A549 (cell line): ENCODE measurements around the gene GPATCH8. TPM values are rescaled to one million over a fixed set of nuclear protein-coding genes. Genes with fewer than 3 reads are reported as not detected.
A peak's percentile ranks its signal among the peaks of the same experiment; 100 is the strongest.

Experiments
- ATAC-seq, 2 experiments: fragments of 200-7000 bp in 1 of 2; fragments of >200 bp in 1 of 2; cut with Nextera tagmentation in 1 of 2; cut with Tn5 transposase in 1 of 2; 3 replicates each; pipeline versions ENCODE4 v1.8.0 to v1.9.1; 2018 to 2020; ENCODE audit warnings: mild to moderate bottlenecking in 1 of 2, moderate library complexity in 1 of 2
- CTCF ChIA-PET: fragments of 300-600 bp; sonication (Branson Sonifier 250); formaldehyde crosslinking; extraction: SDS; loops from one replicate; lab custom pipeline; 2021; ENCODE audit warnings: antibody characterized with exemption, inconsistent platforms; lab: Yijun Ruan, JAX
- POLR2A ChIA-PET: fragments of 350-600 bp; formaldehyde crosslinking; extraction: SDS; loops from one replicate; lab custom pipeline; 2021; ENCODE audit warnings: antibody characterized with exemption, inconsistent platforms; lab: Yijun Ruan, JAX
- DNase-seq, 2 experiments: peaks; one replicate each; pipeline versions ENCODE4 v3.0.0 to v3.0.0-alpha.2; 2011 to 2016; ENCODE audit warnings: low read depth in 1 of 2, low spot score in 1 of 2
- FAIRE-seq: peaks from 2 replicates; lab custom pipeline; 2011; peaks lifted over from hg19 to GRCh38; lab: Jason Lieb, UNC
- H3K27ac ChIP-seq, 2 experiments: fragments of >200 bp; sonication (Bioruptor Twin); formaldehyde crosslinking; 3 replicates each; pipeline ENCODE4 v1.5.1; 2016 to 2017
- H3K4me1 ChIP-seq: fragments of >200 bp; sonication (Bioruptor Twin); formaldehyde crosslinking; 3 replicates; pipeline ENCODE4 v1.6.1; 2016
- H3K4me2 ChIP-seq: fragments of >200 bp; sonication (Bioruptor Twin); formaldehyde crosslinking; 3 replicates; pipeline ENCODE4 v1.6.1; 2016
- H3K4me3 ChIP-seq: fragments of >200 bp; sonication (Bioruptor Twin); formaldehyde crosslinking; 3 replicates; pipeline ENCODE4 v1.5.1; 2016
- H3K9me3 ChIP-seq: fragments of >200 bp; sonication (Bioruptor Twin); formaldehyde crosslinking; 3 replicates; pipeline ENCODE4 v1.6.1; 2016
- BHLHE40 ChIP-seq: IDR thresholded peaks from 2 replicates; pipeline ENCODE4 v1.6.1; 2012; ENCODE audit warnings: low read depth, low read length, inconsistent platforms
- CBX2 ChIP-seq: fragments of 200-600 bp; sonication (generic); IDR thresholded peaks from 2 replicates; pipeline ENCODE4 v1.6.1; 2016; ENCODE audit warnings: low read depth, mild to moderate bottlenecking, borderline replicate concordance
- CHD4 ChIP-seq: fragments of 200-600 bp; sonication (generic); IDR thresholded peaks from 2 replicates; pipeline ENCODE4 v1.6.1; 2016; ENCODE audit warnings: antibody characterized with exemption, mild to moderate bottlenecking, borderline replicate concordance
- ESRRA ChIP-seq: fragments of 150-350 bp; IDR thresholded peaks from 2 replicates; pipeline ENCODE4 v1.6.1; 2014; ENCODE audit warnings: mild to moderate bottlenecking, low read length, borderline replicate concordance
- FOSB ChIP-seq: fragments of 250-450 bp; sonication (Bioruptor Pico); IDR thresholded peaks from 2 replicates; pipeline ENCODE4 v1.5.0; 2020; ENCODE audit warnings: mild to moderate bottlenecking, moderate library complexity
- FOSL2 ChIP-seq, 2 experiments: fragments of 450-650 bp in 1 of 2; fragments of >200 bp in 1 of 2; sonication (Bioruptor Twin) in 1 of 2; formaldehyde crosslinking; IDR thresholded peaks; 2 replicates each; pipeline versions ENCODE4 v1.5.0 to v1.6.1; 2016 to 2020; ENCODE audit warnings: mild to moderate bottlenecking in 1 of 2, moderate library complexity in 1 of 2
- HDAC2 ChIP-seq: fragments of 200-600 bp; sonication (generic); IDR thresholded peaks from 2 replicates; pipeline ENCODE4 v1.6.1; 2016
- HEYL ChIP-seq: fragments of 250-450 bp; sonication (Bioruptor Pico); IDR thresholded peaks from 2 replicates; pipeline ENCODE4 v1.8.0; 2021; ENCODE audit warnings: mild to moderate bottlenecking, moderate library complexity
- HOXA7 ChIP-seq: fragments of 250-450 bp; sonication (Bioruptor Pico); IDR thresholded peaks from 2 replicates; pipeline ENCODE4 v1.5.0; 2020; ENCODE audit warnings: mild to moderate bottlenecking, moderate library complexity
- JUNB ChIP-seq: fragments of >200 bp; sonication (Bioruptor Twin); formaldehyde crosslinking; IDR thresholded peaks from 2 replicates; pipeline ENCODE4 v1.6.1; 2016
- KDM1A ChIP-seq: fragments of 200-600 bp; sonication (generic); IDR thresholded peaks from 2 replicates; pipeline ENCODE4 v1.6.1; 2016; ENCODE audit warnings: low read depth, mild to moderate bottlenecking
- KDM5A ChIP-seq: fragments of 200-600 bp; sonication (generic); IDR thresholded peaks from 2 replicates; pipeline ENCODE4 v1.6.1; 2016; ENCODE audit warnings: antibody characterized with exemption, mild to moderate bottlenecking
- MAFK ChIP-seq: fragments of 450-650 bp; IDR thresholded peaks from 2 replicates; pipeline ENCODE4 v1.6.1; 2014; ENCODE audit not compliant: partially characterized antibody
- MAZ ChIP-seq: fragments of 150-350 bp; IDR thresholded peaks from 2 replicates; pipeline ENCODE4 v1.6.1; 2014; ENCODE audit warnings: antibody characterized with exemption, low read depth, low read length, borderline replicate concordance
- NFE2L2 ChIP-seq: fragments of 150-350 bp; conservative IDR thresholded peaks from 2 replicates; pipeline ENCODE4 v1.6.1; 2014; ENCODE audit warnings: low read length
- NPAS2 ChIP-seq: fragments of 250-450 bp; sonication (Bioruptor Pico); IDR thresholded peaks from 2 replicates; pipeline ENCODE4 v1.8.0; 2022; ENCODE audit warnings: mild to moderate bottlenecking, moderate library complexity, borderline replicate concordance
- NR3C1 ChIP-seq: fragments of >200 bp; sonication (Bioruptor Twin); formaldehyde crosslinking; IDR thresholded peaks from 3 replicates; pipeline ENCODE4 v1.6.1; 2017
- POLR2AphosphoS2 ChIP-seq: conservative IDR thresholded peaks from 2 replicates; pipeline ENCODE4 v1.6.1; 2012; ENCODE audit warnings: low read length, improper control_type of control experiment, inconsistent platforms
- RARB ChIP-seq: fragments of 250-450 bp; sonication (Bioruptor Pico); IDR thresholded peaks from 2 replicates; pipeline ENCODE4 v1.8.0; 2021; ENCODE audit warnings: mild to moderate bottlenecking, moderate library complexity
- RCOR1 ChIP-seq: fragments of 150-350 bp; IDR thresholded peaks from 2 replicates; pipeline ENCODE4 v1.6.1; 2014; ENCODE audit warnings: antibody characterized with exemption, low read length, low read depth
- RFX5 ChIP-seq: fragments of 450-650 bp; IDR thresholded peaks from 2 replicates; pipeline ENCODE4 v1.7.1; 2014; ENCODE audit warnings: antibody characterized with exemption, mild to moderate bottlenecking, moderate library complexity
- RNF2 ChIP-seq: fragments of 200-600 bp; sonication (generic); IDR thresholded peaks from 2 replicates; pipeline ENCODE4 v1.6.1; 2016; ENCODE audit warnings: low read depth, mild to moderate bottlenecking, antibody characterized with exemption, moderate library complexity, borderline replicate concordance
- SREBF2 ChIP-seq: fragments of 450-650 bp; IDR thresholded peaks from 2 replicates; pipeline ENCODE4 v1.6.1; 2014; ENCODE audit warnings: mild to moderate bottlenecking, moderate library complexity
- ZSCAN20 ChIP-seq: fragments of 250-450 bp; sonication (Bioruptor Pico); IDR thresholded peaks from 2 replicates; pipeline ENCODE4 v1.8.0; 2022; ENCODE audit warnings: mild to moderate bottlenecking, moderate library complexity
- WGBS: methylation state at CpG from one replicate; pipeline ENCODE4 v1.1.6; 2017; ENCODE audit errors: missing lambda C conversion rate; 5-methylcytosine and 5-hydroxymethylcytosine counted together
- polyA plus RNA-seq, 4 experiments: library from polyadenylated mRNA; depleted of rRNA in 3 of 4; stranded (reverse); fragments of >200 nt; fragmentation: RNase III in 1 of 4; extraction: RNeasy Plus Mini Kit Qiagen cat#74134 plus additional on column Dnase treatment in 1 of 4; gene quantifications; 2 replicates in 3 of 4; 3 replicates in 1 of 4; pipeline ENCODE4 v1.2.3, GENCODE V29; 2011 to 2017
- TF ChIP-seq, protein P1 (sequence below): fragments of >200 bp; sonication (Bioruptor Twin); formaldehyde crosslinking; IDR thresholded peaks from 3 replicates; pipeline ENCODE4 v1.6.1; 2016
- TF ChIP-seq, protein P2 (sequence below): IDR thresholded peaks from 2 replicates; pipeline ENCODE4 v1.6.1; 2012
- TF ChIP-seq, protein P3 (sequence below): fragments of >200 bp; sonication (Bioruptor Twin); formaldehyde crosslinking; IDR thresholded peaks from 3 replicates; pipeline ENCODE4 v1.5.1; 2016

Gene GPATCH8
- polyA plus RNA-seq, 2 of the 4 experiments (the other 2 are of a cell fraction): 21.7 to 27.3 TPM

DNA sequence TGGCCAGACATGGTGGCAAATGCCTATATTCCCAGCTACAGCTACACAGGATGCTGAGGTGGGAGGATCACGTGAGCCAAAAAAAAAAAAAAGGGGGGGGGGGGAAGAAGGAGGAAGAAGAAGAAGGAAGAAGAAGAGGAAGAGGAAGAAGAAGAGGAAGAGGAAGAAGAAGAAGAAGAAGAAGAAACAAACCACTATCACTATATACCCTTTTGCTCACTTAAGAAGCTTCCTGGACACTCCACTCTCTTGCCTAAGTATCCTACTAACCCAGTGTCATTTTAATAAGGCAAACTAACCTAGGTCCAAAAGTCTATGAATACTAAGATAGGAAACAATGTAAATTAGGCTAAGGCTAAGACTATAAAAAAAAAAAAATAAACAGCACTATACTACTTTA is 54.8 kb downstream of the GPATCH8 start:
- ATAC-seq (no peak), DNase-seq (no peak), FAIRE-seq (no peak)
- ChIA-PET CTCF (interaction anchor here (0.6 to 1.5 kb wide), 4 partner anchors 10 to 86 kb away, joined by 3 read pairs; no protein-coding TSS in a partner anchor), POLR2A (no interaction called here)
- 92% methylated on average over 1 of the region's 1 CpG for WGBS
- peaks cover 20% of the 10 kb centered on the region for H3K4me1 ChIP-seq
- no peak overlapping the region for H3K27ac ChIP-seq
- no peaks in the 10 kb centered on the region for H3K9me3 ChIP-seq
- no peak overlapping the region for H3K4me3 ChIP-seq
- TF ChIP-seq CHD4 (no peak), POLR2AphosphoS2 (no peak), RCOR1 (no peak), HEYL (CRISPR knock-in tag) (no peak), MAZ (no peak), KDM1A (no peak), JUNB (no peak), BHLHE40 (no peak), HOXA7 (CRISPR knock-in tag) (no peak), SREBF2 (no peak), FOSB (CRISPR knock-in tag) (no peak), RFX5 (no peak), RARB (CRISPR knock-in tag) (no peak), ZSCAN20 (CRISPR knock-in tag) (no peak)
- TF ChIP-seq, protein P1, sequence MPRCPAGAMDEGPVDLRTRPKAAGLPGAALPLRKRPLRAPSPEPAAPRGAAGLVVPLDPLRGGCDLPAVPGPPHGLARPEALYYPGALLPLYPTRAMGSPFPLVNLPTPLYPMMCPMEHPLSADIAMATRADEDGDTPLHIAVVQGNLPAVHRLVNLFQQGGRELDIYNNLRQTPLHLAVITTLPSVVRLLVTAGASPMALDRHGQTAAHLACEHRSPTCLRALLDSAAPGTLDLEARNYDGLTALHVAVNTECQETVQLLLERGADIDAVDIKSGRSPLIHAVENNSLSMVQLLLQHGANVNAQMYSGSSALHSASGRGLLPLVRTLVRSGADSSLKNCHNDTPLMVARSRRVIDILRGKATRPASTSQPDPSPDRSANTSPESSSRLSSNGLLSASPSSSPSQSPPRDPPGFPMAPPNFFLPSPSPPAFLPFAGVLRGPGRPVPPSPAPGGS: no peak
- TF ChIP-seq, protein P2, sequence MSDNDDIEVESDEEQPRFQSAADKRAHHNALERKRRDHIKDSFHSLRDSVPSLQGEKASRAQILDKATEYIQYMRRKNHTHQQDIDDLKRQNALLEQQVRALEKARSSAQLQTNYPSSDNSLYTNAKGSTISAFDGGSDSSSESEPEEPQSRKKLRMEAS: no peak
- H3K4me2 ChIP-seq: no peak overlapping the region

DNA sequence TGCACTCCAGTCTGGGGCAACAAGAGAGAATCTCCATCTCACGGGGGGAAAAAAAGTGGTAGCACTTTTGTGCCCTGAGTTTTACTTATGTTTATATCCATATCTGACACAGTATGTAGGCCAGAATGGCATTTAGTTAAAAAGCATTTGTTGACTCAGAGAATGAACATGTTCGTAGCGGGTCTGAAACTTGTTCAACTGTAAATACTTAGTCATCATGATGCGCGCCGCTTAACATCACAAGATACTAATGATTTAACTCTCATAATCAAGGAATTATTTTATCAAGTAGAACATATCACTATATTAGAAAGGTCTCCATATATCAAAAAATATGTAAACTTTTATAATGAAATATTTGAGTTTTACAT is 58.5 kb downstream of the GPATCH8 start:
- DNase-seq: peak in 1 of 2 experiments; percentile 65
- Histone ChIP-seq H3K4me3 (no peak overlapping the region), H3K9me3 (no peaks in the 10 kb centered on the region), H3K27ac (peak overlapping the region; percentile 65 to 82), H3K4me2 (peak overlapping the region; percentile 63), H3K4me1 (peaks cover 20% of the 10 kb centered on the region)
- ChIA-PET POLR2A (interaction anchor here (1.4 kb wide), 1 partner anchor 59 kb away, joined by 5 read pairs; the partner anchor contains the start of gene GPATCH8), CTCF (interaction anchor here (0.6 to 2.1 kb wide), 19 partner anchors 9 to 545 kb away, joined by 3 to 14 read pairs (median 3); no protein-coding TSS in a partner anchor)
- 49% methylated on average over 6 of the region's 6 CpGs for WGBS
- peak; percentile 56 to 74; a peak in 5 of 6 replicates for ATAC-seq
- TF ChIP-seq CHD4 (no peak), NFE2L2 (peak; percentile 51; the same call in 1 of the 2 replicates), MAFK (peak; percentile 38), FOSL2 (IDR thresholded peaks at IDR 0.05) (no peak), FOSL2 (CRISPR knock-in tag; IDR thresholded peaks at IDR 0.05) (peak; percentile 55)
- TF ChIP-seq, protein P3, sequence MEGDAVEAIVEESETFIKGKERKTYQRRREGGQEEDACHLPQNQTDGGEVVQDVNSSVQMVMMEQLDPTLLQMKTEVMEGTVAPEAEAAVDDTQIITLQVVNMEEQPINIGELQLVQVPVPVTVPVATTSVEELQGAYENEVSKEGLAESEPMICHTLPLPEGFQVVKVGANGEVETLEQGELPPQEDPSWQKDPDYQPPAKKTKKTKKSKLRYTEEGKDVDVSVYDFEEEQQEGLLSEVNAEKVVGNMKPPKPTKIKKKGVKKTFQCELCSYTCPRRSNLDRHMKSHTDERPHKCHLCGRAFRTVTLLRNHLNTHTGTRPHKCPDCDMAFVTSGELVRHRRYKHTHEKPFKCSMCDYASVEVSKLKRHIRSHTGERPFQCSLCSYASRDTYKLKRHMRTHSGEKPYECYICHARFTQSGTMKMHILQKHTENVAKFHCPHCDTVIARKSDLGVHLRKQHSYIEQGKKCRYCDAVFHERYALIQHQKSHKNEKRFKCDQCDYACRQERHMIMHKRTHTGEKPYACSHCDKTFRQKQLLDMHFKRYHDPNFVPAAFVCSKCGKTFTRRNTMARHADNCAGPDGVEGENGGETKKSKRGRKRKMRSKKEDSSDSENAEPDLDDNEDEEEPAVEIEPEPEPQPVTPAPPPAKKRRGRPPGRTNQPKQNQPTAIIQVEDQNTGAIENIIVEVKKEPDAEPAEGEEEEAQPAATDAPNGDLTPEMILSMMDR: no peak
- FAIRE-seq: no peak

DNA sequence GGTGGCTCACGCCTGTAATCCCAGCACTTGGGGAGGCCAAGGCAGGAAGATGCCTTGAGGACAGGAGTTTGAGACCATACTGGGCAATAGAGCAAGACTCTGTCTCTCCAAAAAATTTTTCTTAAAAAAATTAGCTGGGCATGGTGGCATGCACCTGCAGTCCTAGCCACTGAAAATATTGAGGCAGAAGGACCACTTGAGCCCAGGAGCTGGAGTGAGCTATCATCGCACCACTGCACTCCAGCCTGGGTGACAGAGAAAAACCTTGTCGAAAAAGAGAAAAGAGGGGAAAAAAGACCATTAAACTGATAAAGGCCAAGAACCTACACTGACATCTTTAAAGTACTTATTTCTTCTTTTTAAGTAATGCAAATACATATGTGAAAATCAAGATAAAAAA is 60.4 kb downstream of the GPATCH8 start:
- Histone ChIP-seq H3K27ac (no peak overlapping the region), H3K4me1 (peaks cover 24% of the 10 kb centered on the region), H3K4me2 (no peak overlapping the region), H3K4me3 (no peak overlapping the region), H3K9me3 (no peaks in the 10 kb centered on the region)
- ChIA-PET POLR2A (no interaction called here), CTCF (interaction anchor here (0.9 to 1.9 kb wide), 4 partner anchors 17 to 90 kb away, joined by 3 to 5 read pairs (median 4); no protein-coding TSS in a partner anchor)
- TF ChIP-seq NR3C1 (no peak), CBX2 (no peak), RNF2 (no peak), CHD4 (no peak), NPAS2 (CRISPR knock-in tag) (no peak), ESRRA (no peak), HDAC2 (no peak), KDM5A (no peak)
- FAIRE-seq (no peak), ATAC-seq (no peak), DNase-seq (no peak)
- 92% methylated on average over 3 of the region's 3 CpGs for WGBS
